PC-3 (cell line): ENCODE data around the gene DAAM1. TPM values are rescaled to one million over a fixed set of nuclear protein-coding genes. Genes with fewer than 3 reads are reported as not detected.

Source experiments
- ATAC-seq: fragments of 200-7000 bp; cut with Tn5 transposase; 2 replicates; pipeline ENCODE4 v1.9.1; 2020; ENCODE audit warnings: mild to moderate bottlenecking, moderate library complexity
- BruUV-seq: library from RNA; stranded (reverse); fragments of 400-500 nt; replicated peaks from 2 replicates; lab custom pipeline; 2021; lab: Mats Ljungman, UMichigan
- CTCF ChIA-PET: fragments of 300-600 bp; sonication (Branson Sonifier 250); formaldehyde crosslinking; loops from one replicate; lab custom pipeline; 2022; ENCODE audit warnings: antibody characterized with exemption; lab: Charles Lee
- POLR2A ChIA-PET: fragments of 300-600 bp; sonication (Branson Sonifier 250); formaldehyde crosslinking; loops from one replicate; lab custom pipeline; 2022; ENCODE audit warnings: antibody characterized with exemption; ENCODE audit not compliant: unreplicated experiment; lab: Charles Lee
- DNase-seq: peaks from one replicate; pipeline ENCODE4 v3.0.0-alpha.2; 2015
- H2AFZ ChIP-seq: fragments of 300-600 bp; sonication (generic); 2 replicates; pipeline ENCODE4 v1.6.0; 2016; ENCODE audit warnings: antibody characterized with exemption, low read length
- H3F3A ChIP-seq: fragments of 300-600 bp; sonication (generic); one replicate; pipeline ENCODE4 v1.6.0; 2017; ENCODE audit warnings: antibody characterized with exemption, low read length, control low read depth, mild to moderate bottlenecking; ENCODE audit not compliant: unreplicated experiment
- H3K27ac ChIP-seq: fragments of 300-600 bp; sonication (generic); 2 replicates; pipeline ENCODE4 v1.5.1; 2016; ENCODE audit warnings: mild to moderate bottlenecking, low read length
- H3K27me3 ChIP-seq: fragments of 300-600 bp; sonication (generic); 2 replicates; pipeline ENCODE4 v1.6.1; 2016; ENCODE audit warnings: low read length, mixed read lengths
- H3K36me3 ChIP-seq: fragments of 300-600 bp; sonication (generic); 2 replicates; pipeline ENCODE4 v1.6.1; 2016; ENCODE audit warnings: low read depth, mixed run types, low read length, mixed read lengths
- H3K4me1 ChIP-seq: fragments of 300-600 bp; sonication (generic); 2 replicates; pipeline ENCODE4 v1.5.1; 2016; ENCODE audit warnings: low read length; ENCODE audit not compliant: insufficient read depth
- H3K4me2 ChIP-seq: fragments of 300-600 bp; sonication (generic); 2 replicates; pipeline ENCODE4 v1.6.0; 2016; ENCODE audit warnings: low read length
- H3K4me3 ChIP-seq: fragments of 300-600 bp; sonication (generic); 2 replicates; pipeline ENCODE4 v1.5.1; 2016; ENCODE audit warnings: mild to moderate bottlenecking, low read length, mixed read lengths
- H3K79me2 ChIP-seq: fragments of 300-600 bp; sonication (generic); 2 replicates; pipeline ENCODE4 v1.6.1; 2017; ENCODE audit warnings: low read length, mixed read lengths
- H3K9ac ChIP-seq: fragments of 300-600 bp; sonication (generic); 2 replicates; pipeline ENCODE4 v1.6.0; 2016; ENCODE audit warnings: mild to moderate bottlenecking, low read length
- H3K9me2 ChIP-seq: fragments of 300-600 bp; sonication (generic); replicated peaks from 2 replicates; pipeline ENCODE4 v1.6.1; 2016; ENCODE audit warnings: mixed run types, low read length, mixed read lengths
- H3K9me3 ChIP-seq: fragments of 300-600 bp; sonication (generic); 2 replicates; pipeline ENCODE4 v1.6.1; 2016; ENCODE audit warnings: low read length, mixed read lengths
- H4K20me1 ChIP-seq: fragments of 300-600 bp; sonication (generic); 2 replicates; pipeline ENCODE4 v1.6.1; 2016; ENCODE audit warnings: low read length, mixed read lengths
- CTCF ChIP-seq: fragments of 300-600 bp; sonication (generic); conservative IDR thresholded peaks from 2 replicates; pipeline ENCODE4 v1.5.1; 2017; ENCODE audit warnings: antibody characterized with exemption, low read depth, mild to moderate bottlenecking, low read length
- EZH2 ChIP-seq: fragments of 300-600 bp; sonication (generic); IDR thresholded peaks from one replicate; pipeline ENCODE4 v1.6.1; 2017; ENCODE audit warnings: antibody characterized with exemption, mild to moderate bottlenecking, low read length; ENCODE audit not compliant: unreplicated experiment
- EZH2phosphoT487 ChIP-seq: fragments of 300-600 bp; sonication (generic); IDR thresholded peaks from 2 replicates; pipeline ENCODE4 v1.6.1; 2018; ENCODE audit warnings: mild to moderate bottlenecking, antibody characterized with exemption, low read length, borderline replicate concordance
- intact Hi-C: fragments of 100-400 bp; cut with micrococcal nuclease; formaldehyde crosslinking; loops from 2 replicates; pipeline ENCODE4 v1.9.0; 2023
- total RNA-seq: library from RNA; depleted of rRNA; stranded (reverse); fragments of >200 nt; gene quantifications from 2 replicates; pipeline ENCODE4 v1.2.3, GENCODE V29; 2014

The DAAM1 gene
- total RNA-seq, 1 experiment from 2014 or later: 32.7 TPM

- ChIA-PET CTCF (no interaction called here), POLR2A (no interaction called here)
- no TSS peak for BruUV-seq
- H3K79me2 ChIP-seq: no peaks in the 10 kb centered on the region
- DNase-seq (no peak), ATAC-seq (no peak)
- H2AFZ ChIP-seq: no peak overlapping the region
- no peak overlapping the region for H3K27ac ChIP-seq
- H3K4me2 ChIP-seq: no peak overlapping the region
- no peaks in the 10 kb centered on the region for H3K9me2 ChIP-seq
- no peaks in the 10 kb centered on the region for H3F3A ChIP-seq
- no peaks in the 10 kb centered on the region for H4K20me1 ChIP-seq
- no peaks in the 10 kb centered on the region for H3K4me1 ChIP-seq
- TF ChIP-seq EZH2phosphoT487 (no peak), EZH2 (no peak), CTCF (no peak)
- H3K9me3 ChIP-seq: no peaks in the 10 kb centered on the region
- no peaks in the 10 kb centered on the region for H3K36me3 ChIP-seq
- H3K4me3 ChIP-seq: no peak overlapping the region
- intact Hi-C loops: no loop called here
- no peaks in the 10 kb centered on the region for H3K27me3 ChIP-seq
- H3K9ac ChIP-seq: no peak overlapping the region
These were observed 210.4 kb downstream of the DAAM1 start for GRCh38 chr14:59398841-59399240.

GRCh38 chr14:59406454-59407245, 218.2 kb downstream of the DAAM1 start:
- TF ChIP-seq EZH2 (no peak), EZH2phosphoT487 (no peak), CTCF (no peak)
- no peaks in the 10 kb centered on the region for H3K79me2 ChIP-seq
- H3K4me3 ChIP-seq: no peak overlapping the region
- peak overlapping the region; percentile 6 for H3K4me2 ChIP-seq
- BruUV-seq: no TSS peak
- no peaks in the 10 kb centered on the region for H3F3A ChIP-seq
- H3K4me1 ChIP-seq: peaks cover 15% of the 10 kb centered on the region
- no peaks in the 10 kb centered on the region for H3K27me3 ChIP-seq
- ChIA-PET CTCF (no interaction called here), POLR2A (no interaction called here)
- no peaks in the 10 kb centered on the region for H3K36me3 ChIP-seq
- intact Hi-C loops: no loop called here
- H3K9ac ChIP-seq: no peak overlapping the region
- no peaks in the 10 kb centered on the region for H3K9me2 ChIP-seq
- H3K27ac ChIP-seq: 0 out of 2 replicates have a peak overlapping the region, but pooled peaks have one; percentile 0
- H2AFZ ChIP-seq: 0 out of 2 replicates have a peak overlapping the region, but pooled peaks have one; percentile 1
- H3K9me3 ChIP-seq: no peaks in the 10 kb centered on the region
- no peaks in the 10 kb centered on the region for H4K20me1 ChIP-seq
- DNase-seq (no peak), ATAC-seq (no peak)
